ENCODE results near the gene CEMIP. TPM values are rescaled to one million over a fixed set of nuclear protein-coding genes. Genes with fewer than 3 reads are reported as not detected.

The CEMIP gene
- total RNA-seq, 1 donor from 2014 or later, result 0.44 TPM

GRCh38 chr15:80820092-80820491 is 40.9 kb downstream of the CEMIP start:
- Histone ChIP-seq H3K4me1 (peaks cover 12% of the 10 kb centered on the region), H3K9me3 (replicated peaks) (no peaks in the 10 kb centered on the region), H3K4me3 (no peak overlapping the region), H3K36me3 (no peaks in the 10 kb centered on the region), H3K27me3 (ENCODE audit: low read depth) (no peaks in the 10 kb centered on the region), H3K27ac (replicated peaks) (no peak overlapping the region)
- intact Hi-C loops (cut with micrococcal nuclease), result no loop called here
- no peak for DNase-seq
- TF ChIP-seq CTCF (IDR thresholded peaks at IDR 0.05; ENCODE audit: borderline replicate concordance), result no peak

- H3K9me3 ChIP-seq (replicated peaks), result no peaks in the 10 kb centered on the region
- no peaks in the 10 kb centered on the region for H3K27me3 ChIP-seq (ENCODE audit: low read depth)
- no peak overlapping the region for H3K27ac ChIP-seq (replicated peaks)
- no peak for TF ChIP-seq CTCF (IDR thresholded peaks at IDR 0.05; ENCODE audit: borderline replicate concordance)
- peaks cover 19% of the 10 kb centered on the region for H3K4me1 ChIP-seq
- no peak overlapping the region for H3K4me3 ChIP-seq
- intact Hi-C loops (cut with micrococcal nuclease), result no loop called here
- no peak for DNase-seq
- no peaks in the 10 kb centered on the region for H3K36me3 ChIP-seq
These were observed 43.1 kb downstream of the CEMIP start for GRCh38 chr15:80822256-80822655.

- no peaks in the 10 kb centered on the region for H3K36me3 ChIP-seq
- H3K9me3 ChIP-seq (replicated peaks), result no peaks in the 10 kb centered on the region
- no peak for DNase-seq
- H3K4me1 ChIP-seq, result peaks cover 19% of the 10 kb centered on the region
- H3K27me3 ChIP-seq (ENCODE audit: low read depth), result no peaks in the 10 kb centered on the region
- H3K4me3 ChIP-seq, result no peak overlapping the region
- TF ChIP-seq CTCF (IDR thresholded peaks at IDR 0.05; ENCODE audit: borderline replicate concordance), result no peak
- H3K27ac ChIP-seq (replicated peaks), result no peak overlapping the region
- intact Hi-C loops (cut with micrococcal nuclease), result no loop called here
These were observed 43.5 kb downstream of the CEMIP start for GRCh38 chr15:80822676-80823075.

- no peak overlapping the region for H3K27ac ChIP-seq (replicated peaks)
- no peaks in the 10 kb centered on the region for H3K9me3 ChIP-seq (replicated peaks)
- no peaks in the 10 kb centered on the region for H3K36me3 ChIP-seq
- DNase-seq, result no peak
- intact Hi-C loops (cut with micrococcal nuclease), result no loop called here
- TF ChIP-seq CTCF (IDR thresholded peaks at IDR 0.05; ENCODE audit: borderline replicate concordance), result no peak
- H3K27me3 ChIP-seq (ENCODE audit: low read depth), result no peaks in the 10 kb centered on the region
- H3K4me3 ChIP-seq, result no peak overlapping the region
- peaks cover 19% of the 10 kb centered on the region for H3K4me1 ChIP-seq
These were observed 44.0 kb downstream of the CEMIP start for GRCh38 chr15:80823120-80823519.

- no peak for DNase-seq
- Histone ChIP-seq H3K36me3 (no peaks in the 10 kb centered on the region), H3K27ac (replicated peaks) (no peak overlapping the region), H3K4me1 (peaks cover 13% of the 10 kb centered on the region), H3K4me3 (no peak overlapping the region), H3K27me3 (ENCODE audit: low read depth) (no peaks in the 10 kb centered on the region), H3K9me3 (replicated peaks) (no peaks in the 10 kb centered on the region)
- TF ChIP-seq CTCF (IDR thresholded peaks at IDR 0.05; ENCODE audit: borderline replicate concordance), result no peak
- intact Hi-C loops (cut with micrococcal nuclease), result no loop called here
These were observed 44.8 kb downstream of the CEMIP start for GRCh38 chr15:80823995-80824394.

Measured in left ventricle myocardium inferior (tissue), 1 donor.